Kasumi-1 (cell line): Measurements from ENCODE around the gene HMGA1.
A peak's percentile ranks its signal among the peaks of the same experiment; 100 is the strongest.

Experiments
- DNase-seq, 2 experiments: peaks; one replicate each; lab custom pipeline; 2025; lab: John Stamatoyannopoulos, UW

Gene HMGA1

DNA sequence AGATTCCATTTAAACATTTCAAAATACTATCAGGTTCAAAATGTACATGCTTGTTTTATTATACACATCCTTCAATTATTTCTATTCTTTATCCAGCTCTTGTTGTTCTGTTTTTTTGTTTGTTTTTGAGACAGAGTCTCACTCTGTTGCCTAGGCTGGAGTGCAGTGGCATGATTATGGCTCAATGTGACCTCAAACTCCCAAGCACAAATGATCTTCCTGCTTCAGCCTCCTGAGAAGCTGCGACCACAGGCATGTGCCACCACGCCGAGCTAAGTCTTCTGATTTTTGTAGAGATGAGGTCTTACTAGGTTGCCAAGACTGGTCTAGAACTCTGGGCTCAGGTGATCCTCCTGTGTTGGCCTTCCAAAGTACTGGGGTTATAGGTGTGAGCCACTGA lies 56.3 kb downstream of the HMGA1 start:
- DNase-seq = no peak

GRCh38 chr6:34295721-34296120 lies 59.0 kb downstream of the HMGA1 start:
- peak; percentile 39 to 42 for DNase-seq
